ENCODE data around the gene CFAP45.

- no peak for TF ChIP-seq CTCF (conservative IDR thresholded peaks at IDR 0.05)
- TF ChIP-seq EZH2 (IDR thresholded peaks at IDR 0.05; ENCODE audit: low read depth): no peak
Observed at GRCh38 chr1:159928491-159929050, 28.6 kb upstream of the CFAP45 start.
